ENCODE measurements around the gene ARAP3. TPM values are rescaled to one million over a fixed set of nuclear protein-coding genes. Genes with fewer than 3 reads are reported as not detected.

ARAP3 gene
- total RNA-seq, 1 experiment from 2014 or later, result 7.6 TPM

GRCh38 chr5:141638771-141639170 is 43.3 kb downstream of the ARAP3 start:
- no peaks in the 10 kb centered on the region for H3K9me3 ChIP-seq (replicated peaks)
- H3K27ac ChIP-seq, result no peak overlapping the region
- H3K36me3 ChIP-seq, result peaks cover 49% of the 10 kb centered on the region
- H3K4me3 ChIP-seq, result no peak overlapping the region
- no peak for DNase-seq (ENCODE audit: low read depth in 1 of 2, low spot score in 2 of 2)
- no peaks in the 10 kb centered on the region for H3K27me3 ChIP-seq (replicated peaks)
- H3K4me1 ChIP-seq (replicated peaks), result peaks cover 36% of the 10 kb centered on the region

GRCh38 chr5:141637767-141638419 is 44.1 kb downstream of the ARAP3 start:
- H3K4me1 ChIP-seq (replicated peaks), result peaks cover 36% of the 10 kb centered on the region
- peak overlapping the region; percentile 67 for H3K4me3 ChIP-seq
- H3K27me3 ChIP-seq (replicated peaks), result no peaks in the 10 kb centered on the region
- no peaks in the 10 kb centered on the region for H3K9me3 ChIP-seq (replicated peaks)
- no peak overlapping the region for H3K27ac ChIP-seq
- DNase-seq (ENCODE audit: low read depth in 1 of 2, low spot score in 2 of 2), result peak; percentile 54 to 83
- H3K36me3 ChIP-seq, result peaks cover 44% of the 10 kb centered on the region

- Histone ChIP-seq H3K36me3 (peaks cover 44% of the 10 kb centered on the region), H3K4me1 (replicated peaks) (peaks cover 34% of the 10 kb centered on the region), H3K4me3 (peak overlapping the region; percentile 67), H3K27me3 (replicated peaks) (no peaks in the 10 kb centered on the region), H3K27ac (no peak overlapping the region), H3K9me3 (replicated peaks) (no peaks in the 10 kb centered on the region)
- DNase-seq (ENCODE audit: low read depth in 1 of 2, low spot score in 2 of 2), result peak in 1 of 2 experiments; percentile 47
These were observed 44.8 kb downstream of the ARAP3 start for GRCh38 chr5:141637123-141637766.

- peak; percentile 95 to 97 for DNase-seq (ENCODE audit: low read depth in 1 of 2, low spot score in 2 of 2)
- Histone ChIP-seq H3K4me1 (replicated peaks) (peaks cover 27% of the 10 kb centered on the region), H3K27me3 (replicated peaks) (no peaks in the 10 kb centered on the region), H3K4me3 (peak within 1 kb of the TSS; percentile 67), H3K27ac (no peak within 1 kb of the TSS), H3K9me3 (replicated peaks) (no peaks in the 10 kb centered on the region), H3K36me3 (peaks cover 44% of the 10 kb centered on the region)
These were observed 45.5 kb downstream of the ARAP3 start, which contains the start of the genes HDAC3 and RELL2 for GRCh38 chr5:141636413-141637122. HDAC3 (minus strand) TSS chr5:141636849; CDS start chr5:141636790, 59 bp downstream. RELL2 (plus strand) TSS chr5:141636997; CDS start chr5:141638226, 1,229 bp downstream.

- Histone ChIP-seq H3K27me3 (replicated peaks) (no peaks in the 10 kb centered on the region), H3K36me3 (peaks cover 42% of the 10 kb centered on the region), H3K4me1 (replicated peaks) (peaks cover 23% of the 10 kb centered on the region), H3K27ac (no peak overlapping the region), H3K9me3 (replicated peaks) (no peaks in the 10 kb centered on the region), H3K4me3 (peak overlapping the region; percentile 67)
- no peak for DNase-seq (ENCODE audit: low read depth in 1 of 2, low spot score in 2 of 2)
These were observed 46.0 kb downstream of the ARAP3 start for GRCh38 chr5:141636106-141636412.

- no peak overlapping the region for H3K27ac ChIP-seq
- H3K9me3 ChIP-seq (replicated peaks), result no peaks in the 10 kb centered on the region
- H3K4me3 ChIP-seq, result peak overlapping the region; percentile 67
- peaks cover 40% of the 10 kb centered on the region for H3K36me3 ChIP-seq
- H3K27me3 ChIP-seq (replicated peaks), result no peaks in the 10 kb centered on the region
- DNase-seq (ENCODE audit: low read depth in 1 of 2, low spot score in 2 of 2), result no peak
- peaks cover 23% of the 10 kb centered on the region for H3K4me1 ChIP-seq (replicated peaks)
These were observed 46.4 kb downstream of the ARAP3 start for GRCh38 chr5:141635646-141636045.

GRCh38 chr5:141634720-141635119 is 47.3 kb downstream of the ARAP3 start:
- Histone ChIP-seq H3K27ac (no peak overlapping the region), H3K4me1 (replicated peaks) (peaks cover 23% of the 10 kb centered on the region), H3K9me3 (replicated peaks) (no peaks in the 10 kb centered on the region), H3K36me3 (peaks cover 49% of the 10 kb centered on the region), H3K4me3 (no peak overlapping the region), H3K27me3 (replicated peaks) (no peaks in the 10 kb centered on the region)
- DNase-seq (ENCODE audit: low read depth in 1 of 2, low spot score in 2 of 2), result no peak

GRCh38 chr5:141633871-141634561 is 48.0 kb downstream of the ARAP3 start:
- no peak overlapping the region for H3K27ac ChIP-seq
- no peak overlapping the region for H3K4me3 ChIP-seq
- H3K27me3 ChIP-seq (replicated peaks), result no peaks in the 10 kb centered on the region
- H3K4me1 ChIP-seq (replicated peaks), result peaks cover 23% of the 10 kb centered on the region
- no peaks in the 10 kb centered on the region for H3K9me3 ChIP-seq (replicated peaks)
- peaks cover 56% of the 10 kb centered on the region for H3K36me3 ChIP-seq
- no peak for DNase-seq (ENCODE audit: low read depth in 1 of 2, low spot score in 2 of 2)

GRCh38 chr5:141632650-141633049 is 49.4 kb downstream of the ARAP3 start:
- H3K27me3 ChIP-seq (replicated peaks), result no peaks in the 10 kb centered on the region
- H3K36me3 ChIP-seq, result peaks cover 70% of the 10 kb centered on the region
- peaks cover 16% of the 10 kb centered on the region for H3K4me1 ChIP-seq (replicated peaks)
- no peak overlapping the region for H3K4me3 ChIP-seq
- H3K9me3 ChIP-seq (replicated peaks), result no peaks in the 10 kb centered on the region
- peak in 1 of 2 experiments; percentile 19 for DNase-seq (ENCODE audit: low read depth in 1 of 2, low spot score in 2 of 2)
- H3K27ac ChIP-seq, result no peak overlapping the region

- peak in 1 of 2 experiments; percentile 23 for DNase-seq (ENCODE audit: low read depth in 1 of 2, low spot score in 2 of 2)
- no peak overlapping the region for H3K27ac ChIP-seq
- no peaks in the 10 kb centered on the region for H3K27me3 ChIP-seq (replicated peaks)
- H3K4me1 ChIP-seq (replicated peaks), result peaks cover 4% of the 10 kb centered on the region
- no peak overlapping the region for H3K4me3 ChIP-seq
- no peaks in the 10 kb centered on the region for H3K9me3 ChIP-seq (replicated peaks)
- peaks cover 83% of the 10 kb centered on the region for H3K36me3 ChIP-seq
These were observed 51.4 kb downstream of the ARAP3 start for GRCh38 chr5:141630570-141631140.

- Histone ChIP-seq H3K27me3 (replicated peaks) (no peaks in the 10 kb centered on the region), H3K4me1 (replicated peaks) (peaks cover 5% of the 10 kb centered on the region), H3K9me3 (replicated peaks) (no peaks in the 10 kb centered on the region), H3K36me3 (peaks cover 85% of the 10 kb centered on the region), H3K27ac (no peak overlapping the region), H3K4me3 (no peak overlapping the region)
- DNase-seq (ENCODE audit: low read depth in 1 of 2, low spot score in 2 of 2), result peak in 1 of 2 experiments; percentile 18
These were observed 53.7 kb downstream of the ARAP3 start for GRCh38 chr5:141628175-141628788.

- Histone ChIP-seq H3K27ac (no peak overlapping the region), H3K36me3 (peaks cover 91% of the 10 kb centered on the region), H3K4me3 (no peak overlapping the region), H3K4me1 (replicated peaks) (peaks cover 13% of the 10 kb centered on the region), H3K27me3 (replicated peaks) (no peaks in the 10 kb centered on the region), H3K9me3 (replicated peaks) (no peaks in the 10 kb centered on the region)
- DNase-seq (ENCODE audit: low read depth in 1 of 2, low spot score in 2 of 2), result peak in 1 of 2 experiments; percentile 24
These were observed 58.4 kb downstream of the ARAP3 start for GRCh38 chr5:141623611-141624010.

- H3K4me3 ChIP-seq, result no peak overlapping the region
- H3K9me3 ChIP-seq (replicated peaks), result no peaks in the 10 kb centered on the region
- H3K36me3 ChIP-seq, result peaks cover 89% of the 10 kb centered on the region
- H3K27me3 ChIP-seq (replicated peaks), result no peaks in the 10 kb centered on the region
- peaks cover 13% of the 10 kb centered on the region for H3K4me1 ChIP-seq (replicated peaks)
- H3K27ac ChIP-seq, result no peak overlapping the region
- DNase-seq (ENCODE audit: low read depth in 1 of 2, low spot score in 2 of 2), result peak; percentile 24 to 53
These were observed 58.8 kb downstream of the ARAP3 start for GRCh38 chr5:141623186-141623585.
